Activated CD4-positive, alpha-beta T cell treated with anti-CD3 and anti-CD28 coated beads, Interleukin-10, Interleukin-2, amounts not matched to agents 100 ng/mL and 50 ng/mL, durations not matched to agents 16 hours and 8 hours (primary cell): ENCODE measurements around the gene DSCAML1.

Experiments used
- DNase-seq: peaks from one replicate; pipeline ENCODE4 v3.0.0-alpha.2; 2020

DSCAML1 gene

DNA sequence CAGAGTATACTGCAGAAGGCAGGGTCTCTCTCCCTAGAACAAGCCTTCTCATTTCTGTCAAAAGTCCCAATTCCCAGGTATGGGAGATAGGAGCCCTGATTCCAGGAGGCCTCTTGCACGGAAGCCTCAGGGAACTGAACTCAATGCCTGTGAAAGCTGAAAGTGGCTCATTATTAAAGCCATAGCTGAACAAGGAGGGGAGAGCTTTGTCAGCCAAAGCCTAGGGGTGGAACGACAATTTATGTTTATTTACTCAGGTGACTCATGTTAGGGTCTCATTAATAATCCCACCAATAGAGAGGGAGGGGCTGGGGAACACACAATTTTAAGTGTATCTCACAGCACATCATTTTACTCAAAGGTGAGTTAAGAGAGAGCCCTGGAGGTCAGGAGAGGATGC lies 44.9 kb downstream of the DSCAML1 start:
- DNase-seq: no peak

- DNase-seq: no peak
These were observed 45.9 kb downstream of the DSCAML1 start for GRCh38 chr11:117750916-117751662.

DNA sequence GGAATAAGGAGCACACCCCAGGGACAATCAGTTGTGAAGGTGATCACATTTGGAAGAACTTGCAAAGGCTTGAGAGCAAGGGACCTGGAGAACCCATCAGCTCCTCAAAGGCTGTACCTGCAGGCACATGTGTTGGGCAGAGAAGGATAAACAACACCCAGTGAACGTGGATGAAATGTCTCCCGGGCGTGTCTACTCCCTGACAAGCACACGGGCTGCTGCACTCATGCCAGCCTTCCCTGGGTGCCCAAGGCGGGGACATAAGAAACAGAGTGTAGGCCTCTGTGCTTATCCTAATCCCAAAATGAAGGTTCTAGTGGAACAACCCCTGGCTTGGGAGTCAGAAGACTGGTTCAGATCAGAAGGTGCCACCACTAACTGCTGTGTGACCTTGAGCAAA lies 46.7 kb downstream of the DSCAML1 start:
- no peak for DNase-seq

GRCh38 chr11:117749541-117749910 lies 47.5 kb downstream of the DSCAML1 start:
- no peak for DNase-seq

- DNase-seq: no peak
These were observed 48.1 kb downstream of the DSCAML1 start for GRCh38 chr11:117748771-117749540.

DNA sequence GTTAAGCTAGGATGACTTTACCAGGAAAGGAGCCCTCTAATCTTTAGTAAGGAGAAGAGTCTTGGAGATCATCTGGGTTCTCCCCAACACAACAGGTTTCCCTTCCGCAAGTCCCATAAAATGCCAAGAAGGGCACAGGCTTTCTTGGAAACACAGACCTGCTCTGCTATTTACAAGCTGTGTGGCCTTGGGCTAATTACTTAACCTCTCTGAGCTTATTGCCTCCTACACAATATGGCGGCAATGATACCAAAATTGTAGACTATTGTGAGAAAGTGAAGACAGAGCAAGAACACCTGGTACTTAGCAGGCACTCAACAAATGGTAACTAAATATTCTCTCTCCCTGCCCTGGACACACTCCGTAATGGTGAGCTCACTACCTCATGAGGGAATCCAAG lies 49.1 kb downstream of the DSCAML1 start:
- DNase-seq: no peak

GRCh38 chr11:117745346-117745745 lies 51.7 kb downstream of the DSCAML1 start:
- DNase-seq: no peak

GRCh38 chr11:117744471-117745150 lies 52.4 kb downstream of the DSCAML1 start:
- DNase-seq: no peak

- DNase-seq: no peak
These were observed 53.7 kb downstream of the DSCAML1 start for GRCh38 chr11:117743121-117743815.

GRCh38 chr11:117738246-117738957 lies 58.6 kb downstream of the DSCAML1 start:
- no peak for DNase-seq

DNA sequence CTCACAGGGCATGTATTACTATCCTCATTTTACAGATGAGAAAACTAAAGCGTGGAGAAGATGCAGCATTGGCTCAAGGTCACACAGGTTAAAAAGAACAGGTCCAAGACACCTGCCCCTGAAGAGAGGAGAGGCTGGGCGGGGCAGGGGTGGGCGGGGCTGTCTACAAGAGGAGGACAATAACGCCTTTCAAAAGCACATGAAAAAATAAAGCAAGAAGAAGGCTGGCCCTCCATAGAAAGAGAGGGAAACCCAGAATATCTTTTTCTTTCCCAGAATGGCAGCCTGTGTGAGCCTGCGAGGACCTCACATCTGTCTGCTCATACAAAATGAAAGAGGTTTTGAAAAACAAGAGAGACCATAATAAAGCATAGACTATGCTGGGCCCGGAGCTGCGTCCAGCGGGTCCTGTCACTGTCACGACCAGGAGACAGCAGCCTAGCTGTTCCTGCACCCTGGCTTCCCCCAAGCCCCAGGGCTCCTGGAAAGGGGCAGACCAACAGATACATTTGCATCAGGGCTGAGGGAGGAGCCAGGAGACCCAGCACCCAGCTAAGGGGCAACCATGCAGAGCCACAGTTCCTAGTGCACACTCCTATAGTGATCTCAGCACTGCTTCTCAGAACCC lies 61.6 kb downstream of the DSCAML1 start:
- DNase-seq: no peak

GRCh38 chr11:117734601-117735024 lies 62.4 kb downstream of the DSCAML1 start:
- no peak for DNase-seq

DNA sequence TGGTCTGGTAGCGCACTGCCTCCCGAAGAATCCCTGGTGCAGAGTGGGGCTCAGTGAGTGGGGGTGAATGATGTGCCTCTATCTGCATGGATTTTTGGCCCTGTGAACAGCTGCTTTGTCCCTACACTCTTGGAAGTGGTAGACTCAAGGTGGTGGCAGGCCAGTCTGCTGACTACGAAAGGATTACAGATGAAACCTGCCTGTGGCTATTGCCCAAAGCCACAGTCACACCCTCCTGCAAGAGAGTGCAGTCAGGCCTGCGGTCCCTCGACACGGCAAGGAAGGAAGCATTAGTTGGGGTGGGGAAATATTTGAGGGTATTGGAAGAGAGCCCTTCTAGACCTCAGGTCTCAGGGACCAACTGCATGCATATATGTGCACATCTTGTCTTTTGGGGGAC lies 63.7 kb downstream of the DSCAML1 start:
- DNase-seq: no peak

- no peak for DNase-seq
These were observed 65.2 kb downstream of the DSCAML1 start for GRCh38 chr11:117731722-117732290.

- no peak for DNase-seq
These were observed 66.7 kb downstream of the DSCAML1 start for GRCh38 chr11:117730208-117730800.

GRCh38 chr11:117725048-117725734 lies 71.8 kb downstream of the DSCAML1 start:
- DNase-seq: no peak

DNA sequence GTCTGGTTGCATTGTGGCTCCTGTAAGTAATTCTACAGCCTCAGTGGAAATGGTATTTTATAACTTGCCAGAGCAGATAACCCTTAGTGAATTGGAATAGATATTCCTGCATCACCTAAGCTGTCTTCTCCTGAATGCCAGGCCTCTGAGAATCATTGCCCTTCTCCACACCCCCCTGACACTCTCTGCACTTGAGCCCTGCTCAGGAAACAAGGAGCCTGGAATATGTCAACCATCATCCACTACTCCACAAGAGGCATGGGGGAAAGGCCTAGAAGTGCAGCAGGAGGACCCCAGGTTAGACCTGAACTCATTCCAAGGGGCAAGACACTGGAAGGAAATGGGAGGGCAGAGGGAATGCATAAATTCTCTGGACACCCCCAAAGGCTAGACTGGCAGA lies 72.4 kb downstream of the DSCAML1 start:
- DNase-seq: no peak

GRCh38 chr11:117724104-117724503 lies 72.9 kb downstream of the DSCAML1 start:
- no peak for DNase-seq

GRCh38 chr11:117723277-117724024 lies 73.6 kb downstream of the DSCAML1 start:
- no peak for DNase-seq

- no peak for DNase-seq
These were observed 74.9 kb downstream of the DSCAML1 start for GRCh38 chr11:117722082-117722481.
